ENCODE data around the gene LTO1.
"Not testable (repeated sequence)": the region's sequence is repeated elsewhere in the genome, so short reads cannot be mapped to it uniquely, and the experiment has no call there.

LTO1 gene

DNA sequence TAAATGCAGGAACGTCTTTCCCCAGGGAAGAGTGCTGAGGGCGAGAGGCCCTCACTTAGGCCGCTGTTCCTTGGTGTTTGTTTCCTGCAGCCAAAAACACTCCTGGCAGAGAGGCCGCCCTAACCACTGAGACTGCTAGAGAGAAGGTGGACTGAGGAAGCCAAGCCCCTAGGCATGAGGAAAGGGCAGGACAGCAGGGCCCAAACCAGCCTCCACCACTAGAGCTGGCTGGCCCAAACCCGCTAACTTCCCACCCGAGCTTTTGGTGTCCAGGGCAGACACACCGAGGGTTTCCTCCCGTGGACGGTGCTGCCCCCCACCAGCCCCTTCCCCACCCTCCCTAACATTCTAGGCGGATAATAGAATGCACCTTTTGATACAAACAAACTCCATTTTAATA lies 22.7 kb upstream of the LTO1 start:
- TF ChIP-seq, protein P1, sequence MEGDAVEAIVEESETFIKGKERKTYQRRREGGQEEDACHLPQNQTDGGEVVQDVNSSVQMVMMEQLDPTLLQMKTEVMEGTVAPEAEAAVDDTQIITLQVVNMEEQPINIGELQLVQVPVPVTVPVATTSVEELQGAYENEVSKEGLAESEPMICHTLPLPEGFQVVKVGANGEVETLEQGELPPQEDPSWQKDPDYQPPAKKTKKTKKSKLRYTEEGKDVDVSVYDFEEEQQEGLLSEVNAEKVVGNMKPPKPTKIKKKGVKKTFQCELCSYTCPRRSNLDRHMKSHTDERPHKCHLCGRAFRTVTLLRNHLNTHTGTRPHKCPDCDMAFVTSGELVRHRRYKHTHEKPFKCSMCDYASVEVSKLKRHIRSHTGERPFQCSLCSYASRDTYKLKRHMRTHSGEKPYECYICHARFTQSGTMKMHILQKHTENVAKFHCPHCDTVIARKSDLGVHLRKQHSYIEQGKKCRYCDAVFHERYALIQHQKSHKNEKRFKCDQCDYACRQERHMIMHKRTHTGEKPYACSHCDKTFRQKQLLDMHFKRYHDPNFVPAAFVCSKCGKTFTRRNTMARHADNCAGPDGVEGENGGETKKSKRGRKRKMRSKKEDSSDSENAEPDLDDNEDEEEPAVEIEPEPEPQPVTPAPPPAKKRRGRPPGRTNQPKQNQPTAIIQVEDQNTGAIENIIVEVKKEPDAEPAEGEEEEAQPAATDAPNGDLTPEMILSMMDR (IDR thresholded peaks at IDR 0.05; ENCODE audit: low read depth, low read length): no peak
- TF ChIP-seq MYC (IDR thresholded peaks at IDR 0.05; ENCODE audit: low read depth, low read length) (no peak), POLR2A (IDR thresholded peaks at IDR 0.05; ENCODE audit: extremely low read depth, insufficient read length) (no peak)
- TF ChIP-seq, protein P2, sequence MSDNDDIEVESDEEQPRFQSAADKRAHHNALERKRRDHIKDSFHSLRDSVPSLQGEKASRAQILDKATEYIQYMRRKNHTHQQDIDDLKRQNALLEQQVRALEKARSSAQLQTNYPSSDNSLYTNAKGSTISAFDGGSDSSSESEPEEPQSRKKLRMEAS (IDR thresholded peaks at IDR 0.05; ENCODE audit: low read depth, low read length): no peak
- H3K4me3 ChIP-seq (ENCODE audit: low read depth, low read length): no peak overlapping the region
- no peak for DNase-seq (ENCODE audit: low read depth)

DNA sequence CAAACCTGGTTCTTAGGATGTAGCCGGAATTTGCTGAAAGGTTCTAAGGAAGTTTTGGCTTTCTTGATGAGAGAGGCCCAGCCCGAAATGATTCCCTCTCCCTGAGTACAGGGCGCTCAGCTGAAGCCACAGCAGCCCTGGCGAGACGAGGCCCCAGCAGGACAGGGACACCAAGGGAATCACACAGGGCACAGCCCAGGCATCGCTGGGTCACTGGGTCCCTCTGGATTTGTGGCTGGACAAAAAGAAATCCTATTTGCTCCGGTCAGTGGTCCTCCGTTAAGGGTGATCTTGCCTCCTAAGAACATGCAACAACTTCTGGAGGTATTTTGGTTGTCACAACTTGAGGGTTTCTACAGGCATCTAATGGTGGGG lies 22.3 kb upstream of the LTO1 start:
- DNase-seq (ENCODE audit: low read depth): no peak
- TF ChIP-seq, protein P2 (IDR thresholded peaks at IDR 0.05; ENCODE audit: low read depth, low read length): no peak
- TF ChIP-seq POLR2A (IDR thresholded peaks at IDR 0.05; ENCODE audit: extremely low read depth, insufficient read length) (no peak), MYC (IDR thresholded peaks at IDR 0.05; ENCODE audit: low read depth, low read length) (no peak)
- TF ChIP-seq, protein P1 (IDR thresholded peaks at IDR 0.05; ENCODE audit: low read depth, low read length): no peak
- H3K4me3 ChIP-seq (ENCODE audit: low read depth, low read length): no peak overlapping the region

DNA sequence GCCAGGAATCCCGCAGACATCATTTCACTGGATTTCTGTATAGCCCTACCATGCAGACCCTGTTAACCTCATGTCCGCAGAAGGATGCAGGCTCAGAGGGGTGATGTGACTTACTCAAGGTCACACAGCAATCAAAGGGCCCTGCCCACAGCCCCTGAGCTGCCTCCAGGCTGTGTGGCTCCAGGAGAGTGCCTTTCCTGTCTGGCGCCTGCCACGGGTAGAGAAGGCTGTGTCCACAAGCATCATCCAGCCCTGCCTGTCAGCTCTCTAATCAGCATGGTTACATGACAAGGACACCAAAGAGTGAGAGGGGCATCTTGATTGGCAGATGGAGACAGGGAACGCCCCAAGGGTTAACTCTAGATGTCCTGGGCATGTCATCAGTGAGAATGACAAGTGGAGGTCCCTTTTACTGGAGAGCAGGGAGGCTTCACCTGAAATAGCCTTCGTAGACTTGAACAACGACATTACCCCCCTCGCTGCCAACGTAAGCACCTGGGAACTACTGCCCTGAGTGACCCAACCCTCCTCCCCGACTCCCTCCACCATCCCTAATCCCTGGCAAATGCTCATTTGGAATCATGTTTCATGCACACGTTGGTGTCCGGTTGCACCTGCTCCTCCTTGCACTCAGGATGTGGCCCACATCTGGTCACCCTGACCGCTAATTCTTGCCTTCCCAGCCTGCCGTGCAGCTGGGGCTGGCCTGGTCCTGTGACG lies 21.8 kb upstream of the LTO1 start:
- no peak for DNase-seq (ENCODE audit: low read depth)
- no peak overlapping the region for H3K4me3 ChIP-seq (ENCODE audit: low read depth, low read length)
- TF ChIP-seq, protein P1 (IDR thresholded peaks at IDR 0.05; ENCODE audit: low read depth, low read length): no peak
- TF ChIP-seq POLR2A (IDR thresholded peaks at IDR 0.05; ENCODE audit: extremely low read depth, insufficient read length): no peak
- TF ChIP-seq, protein P2 (IDR thresholded peaks at IDR 0.05; ENCODE audit: low read depth, low read length): no peak
- TF ChIP-seq MYC (IDR thresholded peaks at IDR 0.05; ENCODE audit: low read depth, low read length): no peak

DNA sequence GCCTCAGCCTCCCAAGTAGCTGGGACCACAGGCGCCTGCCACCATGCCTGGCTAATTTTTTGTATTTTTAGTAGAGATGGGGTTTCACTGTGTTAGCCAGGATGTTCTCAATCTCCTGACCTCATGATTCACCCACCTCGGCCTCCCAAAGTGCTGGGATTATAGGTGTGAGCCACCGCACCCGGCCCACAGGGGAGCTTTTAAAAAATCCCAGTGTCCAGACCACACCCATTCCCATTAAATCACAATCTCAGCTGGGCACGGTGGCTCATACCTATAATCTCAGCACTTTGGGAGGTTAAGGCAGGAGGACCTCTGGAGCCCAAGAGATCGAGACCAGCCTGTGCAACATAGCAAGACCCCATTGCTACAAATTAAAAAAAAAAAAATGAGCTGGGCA lies 20.8 kb upstream of the LTO1 start:
- not testable (repeated sequence) for H3K4me3 ChIP-seq (ENCODE audit: low read depth, low read length); DNase-seq (ENCODE audit: low read depth)

DNA sequence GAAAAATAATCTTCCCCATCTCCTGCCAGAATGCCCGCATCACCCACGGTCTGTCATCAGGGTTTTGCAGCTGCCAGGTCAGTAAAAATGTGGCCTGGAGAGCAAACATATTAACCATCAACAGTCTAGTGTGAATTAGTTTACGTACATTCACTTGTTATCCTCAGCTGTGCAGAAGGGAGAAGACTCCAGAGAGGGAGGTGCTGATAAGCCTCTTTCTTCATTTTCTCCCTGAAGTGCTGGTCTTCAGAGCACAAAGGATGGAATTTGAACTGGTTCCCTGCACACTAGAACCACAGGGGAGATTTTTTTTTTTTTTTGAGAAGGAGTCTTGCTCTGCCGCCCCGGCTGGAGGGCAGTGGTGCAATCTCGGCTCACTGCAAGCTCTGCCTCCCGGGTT lies 20.4 kb upstream of the LTO1 start:
- no peak overlapping the region for H3K4me3 ChIP-seq (ENCODE audit: low read depth, low read length)
- no peak for DNase-seq (ENCODE audit: low read depth)
- TF ChIP-seq, protein P1 (IDR thresholded peaks at IDR 0.05; ENCODE audit: low read depth, low read length): no peak
- TF ChIP-seq POLR2A (IDR thresholded peaks at IDR 0.05; ENCODE audit: extremely low read depth, insufficient read length) (no peak), MYC (IDR thresholded peaks at IDR 0.05; ENCODE audit: low read depth, low read length) (no peak)
- TF ChIP-seq, protein P2 (IDR thresholded peaks at IDR 0.05; ENCODE audit: low read depth, low read length): no peak

DNA sequence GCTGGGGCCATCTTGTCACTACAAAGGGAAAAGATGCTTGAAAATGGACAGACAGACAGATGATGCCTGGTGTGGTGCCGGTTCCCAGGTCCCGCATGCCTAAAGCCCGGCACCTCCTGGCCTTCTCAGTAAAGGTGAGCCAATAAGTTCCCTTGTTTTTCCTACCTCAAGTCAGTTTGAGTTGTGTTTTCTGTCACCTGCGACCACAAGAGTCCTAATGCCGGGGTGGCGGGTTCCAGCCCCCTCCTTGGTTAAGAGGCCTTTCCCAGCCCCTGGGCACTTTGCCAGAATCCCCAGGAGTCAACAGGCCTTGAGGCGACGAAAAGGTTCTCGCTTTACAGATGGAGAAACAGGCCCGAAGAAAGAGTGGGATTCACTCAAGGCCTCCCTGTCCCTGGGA lies 19.6 kb upstream of the LTO1 start:
- DNase-seq (ENCODE audit: low read depth): no peak
- TF ChIP-seq, protein P2 (IDR thresholded peaks at IDR 0.05; ENCODE audit: low read depth, low read length): no peak
- TF ChIP-seq MYC (IDR thresholded peaks at IDR 0.05; ENCODE audit: low read depth, low read length) (no peak), POLR2A (IDR thresholded peaks at IDR 0.05; ENCODE audit: extremely low read depth, insufficient read length) (no peak)
- TF ChIP-seq, protein P1 (IDR thresholded peaks at IDR 0.05; ENCODE audit: low read depth, low read length): no peak
- H3K4me3 ChIP-seq (ENCODE audit: low read depth, low read length): no peak overlapping the region
